CD4-positive, alpha-beta T cell treated with Interleukin-12 subunit alpha and Interleukin-12 subunit beta, for 1 hour (primary cell): Measurements from ENCODE around the gene COL6A3.
"Not testable (repeated sequence)": the region's sequence is repeated elsewhere in the genome, so short reads cannot be mapped to it uniquely, and the experiment has no call there.

Experiments
- DNase-seq: peaks from one replicate; pipeline ENCODE4 v3.0.0-alpha.2; 2020

Gene COL6A3

GRCh38 chr2:237411683-237412423 is 2.1 kb downstream of the COL6A3 start:
- DNase-seq = no peak

- no peak for DNase-seq
Observed at GRCh38 chr2:237411092-237411601, 2.8 kb downstream of the COL6A3 start.

GRCh38 chr2:237409263-237409662 is 4.7 kb downstream of the COL6A3 start:
- DNase-seq = not testable (repeated sequence)

GRCh38 chr2:237408335-237409000 is 5.5 kb downstream of the COL6A3 start:
- no peak for DNase-seq

- DNase-seq = no peak
Observed at GRCh38 chr2:237407700-237408099, 6.3 kb downstream of the COL6A3 start.

- DNase-seq = no peak
Observed at GRCh38 chr2:237406371-237406895, 7.5 kb downstream of the COL6A3 start.

GRCh38 chr2:237405605-237406004 is 8.4 kb downstream of the COL6A3 start:
- DNase-seq = no peak

GRCh38 chr2:237405006-237405559 is 8.9 kb downstream of the COL6A3 start:
- DNase-seq = no peak

GRCh38 chr2:237404413-237404812 is 9.6 kb downstream of the COL6A3 start:
- DNase-seq = no peak

GRCh38 chr2:237403024-237403882 is 10.7 kb downstream of the COL6A3 start:
- no peak for DNase-seq

GRCh38 chr2:237400199-237400598 is 13.8 kb downstream of the COL6A3 start:
- DNase-seq = no peak

GRCh38 chr2:237397072-237397471 is 16.9 kb downstream of the COL6A3 start:
- DNase-seq = no peak

GRCh38 chr2:237393523-237393922 is 20.4 kb downstream of the COL6A3 start:
- no peak for DNase-seq

GRCh38 chr2:237392186-237392585 is 21.8 kb downstream of the COL6A3 start:
- no peak for DNase-seq

GRCh38 chr2:237391140-237391539 is 22.8 kb downstream of the COL6A3 start:
- DNase-seq = no peak

GRCh38 chr2:237390235-237390634 is 23.7 kb downstream of the COL6A3 start:
- DNase-seq = no peak

- DNase-seq = no peak
Observed at GRCh38 chr2:237389831-237390230, 24.1 kb downstream of the COL6A3 start.

GRCh38 chr2:237388036-237388435 is 25.9 kb downstream of the COL6A3 start:
- DNase-seq = no peak

GRCh38 chr2:237384672-237385020 is 29.3 kb downstream of the COL6A3 start:
- DNase-seq = no peak

GRCh38 chr2:237383991-237384671 is 29.8 kb downstream of the COL6A3 start:
- DNase-seq = no peak

GRCh38 chr2:237380768-237381167 is 33.2 kb downstream of the COL6A3 start:
- DNase-seq = no peak

- no peak for DNase-seq
Observed at GRCh38 chr2:237379636-237380035, 34.3 kb downstream of the COL6A3 start.
